ENCODE data around the gene SYCE3. TPM values are rescaled to one million over a fixed set of nuclear protein-coding genes. Genes with fewer than 3 reads are reported as not detected.

Gene SYCE3
- total RNA-seq, 2 experiments from 2014 or later, result 0.87 to 1.0 TPM

- CTCF ChIA-PET, result interaction anchor here (1.3 to 6.5 kb wide), 6 partner anchors 10 to 92 kb away, joined by 3 to 102 read pairs (median 10); partner anchors contain the start of genes LMF2, NCAPH2 and SYCE3
- Mint-ChIP-seq H3K4me1 (ENCODE audit: low read depth) (peaks cover 50% of the 10 kb centered on the region), H3K27me3 (no peaks in the 10 kb centered on the region), H3K9me3 (no peaks in the 10 kb centered on the region), H3K4me3 (peak overlapping the region; percentile 81), H3K27ac (peak overlapping the region; percentile 95), H3K36me3 (peaks cover 33% of the 10 kb centered on the region)
- no peak for DNase-seq
- POLR2A ChIA-PET, result interaction anchor here (1.1 to 6.7 kb wide), 5 partner anchors 10 to 92 kb away, joined by 4 to 139 read pairs (median 49); partner anchors contain the start of genes CHKB, KLHDC7B and SYCE3
- intact Hi-C loops (cut with micrococcal nuclease), result loop anchor here (5.0 kb wide), 1 partner anchor 337 kb away; no protein-coding TSS in a partner anchor
Measured at GRCh38 chr22:50528682-50529415, 33.9 kb downstream of the SYCE3 start.

GRCh38 chr22:50527921-50528681, 34.6 kb downstream of the SYCE3 start:
- peaks cover 49% of the 10 kb centered on the region for H3K4me1 Mint-ChIP-seq (ENCODE audit: low read depth)
- no peaks in the 10 kb centered on the region for H3K9me3 Mint-ChIP-seq
- ChIA-PET CTCF (interaction anchor here (1.3 to 6.5 kb wide), 5 partner anchors 11 to 92 kb away, joined by 4 to 102 read pairs (median 71); partner anchors contain the start of genes LMF2, NCAPH2 and SYCE3), POLR2A (interaction anchor here (1.1 to 6.7 kb wide), 5 partner anchors 10 to 93 kb away, joined by 4 to 139 read pairs (median 49); partner anchors contain the start of genes CHKB, KLHDC7B and SYCE3)
- peak overlapping the region; percentile 95 for H3K27ac Mint-ChIP-seq
- intact Hi-C loops (cut with micrococcal nuclease), result loop anchor here (5.0 kb wide), 1 partner anchor 336 kb away; no protein-coding TSS in a partner anchor
- no peaks in the 10 kb centered on the region for H3K27me3 Mint-ChIP-seq
- peaks cover 36% of the 10 kb centered on the region for H3K36me3 Mint-ChIP-seq
- H3K4me3 Mint-ChIP-seq, result peak overlapping the region; percentile 81
- no peak for DNase-seq

GRCh38 chr22:50526834-50527801, 35.6 kb downstream of the SYCE3 start:
- Mint-ChIP-seq H3K27ac (peak overlapping the region; percentile 95), H3K27me3 (no peaks in the 10 kb centered on the region), H3K9me3 (no peaks in the 10 kb centered on the region), H3K4me1 (ENCODE audit: low read depth) (peaks cover 42% of the 10 kb centered on the region), H3K4me3 (peak overlapping the region; percentile 81), H3K36me3 (peaks cover 39% of the 10 kb centered on the region)
- DNase-seq, result peak; percentile 76
- ChIA-PET POLR2A (interaction anchor here (3.9 to 6.7 kb wide), 4 partner anchors 11 to 94 kb away, joined by 49 to 139 read pairs (median 86); partner anchors contain the start of genes KLHDC7B, LMF2 and NCAPH2), CTCF (interaction anchor here (1.9 to 6.5 kb wide), 4 partner anchors 12 to 93 kb away, joined by 23 to 102 read pairs (median 80); partner anchors contain the start of gene SYCE3)
- intact Hi-C loops (cut with micrococcal nuclease), result loop anchor here (5.0 kb wide), 1 partner anchor 335 kb away; no protein-coding TSS in a partner anchor

GRCh38 chr22:50526108-50526833, 36.4 kb downstream of the SYCE3 start:
- peaks cover 42% of the 10 kb centered on the region for H3K4me1 Mint-ChIP-seq (ENCODE audit: low read depth)
- peaks cover 37% of the 10 kb centered on the region for H3K36me3 Mint-ChIP-seq
- H3K9me3 Mint-ChIP-seq, result no peaks in the 10 kb centered on the region
- POLR2A ChIA-PET, result interaction anchor here (0.6 to 6.7 kb wide), 20 partner anchors 9 to 282 kb away, joined by 3 to 139 read pairs (median 5); partner anchors contain the start of genes ARSA, CHKB, HDAC10 and KLHDC7B
- peak overlapping the region; percentile 95 for H3K27ac Mint-ChIP-seq
- peak overlapping the region; percentile 81 for H3K4me3 Mint-ChIP-seq
- intact Hi-C loops (cut with micrococcal nuclease), result loop anchor here (5.0 kb wide), 1 partner anchor 334 kb away; no protein-coding TSS in a partner anchor
- CTCF ChIA-PET, result interaction anchor here (0.8 to 6.5 kb wide), 37 partner anchors 9 to 596 kb away, joined by 3 to 102 read pairs (median 5); partner anchors contain the start of genes ARSA, CHKB, HDAC10 and KLHDC7B
- no peaks in the 10 kb centered on the region for H3K27me3 Mint-ChIP-seq
- peak; percentile 92 for DNase-seq

- Mint-ChIP-seq H3K4me1 (ENCODE audit: low read depth) (peaks cover 42% of the 10 kb centered on the region), H3K27me3 (no peaks in the 10 kb centered on the region), H3K9me3 (no peaks in the 10 kb centered on the region), H3K4me3 (peak overlapping the region; percentile 83), H3K27ac (peak overlapping the region; percentile 82), H3K36me3 (peaks cover 37% of the 10 kb centered on the region)
- CTCF ChIA-PET, result interaction anchor here (0.6 to 6.5 kb wide), 42 partner anchors 9 to 596 kb away, joined by 3 to 102 read pairs (median 5); partner anchors contain the start of genes ARSA, CHKB, HDAC10 and KLHDC7B
- no peak for DNase-seq
- POLR2A ChIA-PET, result interaction anchor here (0.6 to 6.7 kb wide), 24 partner anchors 8 to 339 kb away, joined by 3 to 139 read pairs (median 4); partner anchors contain the start of genes ARSA, CHKB, HDAC10 and KLHDC7B
- intact Hi-C loops (cut with micrococcal nuclease), result loop anchor here (1.0 to 5.0 kb wide), 5 partner anchors 13 to 333 kb away; partner anchors contain the start of genes NCAPH2 and SYCE3
Measured at GRCh38 chr22:50525858-50526107, 36.9 kb downstream of the SYCE3 start.

- ChIA-PET POLR2A (interaction anchor here (0.6 to 6.7 kb wide), 27 partner anchors 8 to 338 kb away, joined by 3 to 139 read pairs (median 4); partner anchors contain the start of genes ADM2, ARSA, CHKB and HDAC10), CTCF (interaction anchor here (0.6 to 6.5 kb wide), 43 partner anchors 8 to 595 kb away, joined by 3 to 102 read pairs (median 5); partner anchors contain the start of genes ARSA, CHKB, HDAC10 and KLHDC7B)
- peaks cover 42% of the 10 kb centered on the region for H3K4me1 Mint-ChIP-seq (ENCODE audit: low read depth)
- H3K4me3 Mint-ChIP-seq, result peak within 1 kb of the TSS; percentile 83
- peak; percentile 99 for DNase-seq
- H3K27me3 Mint-ChIP-seq, result no peaks in the 10 kb centered on the region
- peaks cover 37% of the 10 kb centered on the region for H3K36me3 Mint-ChIP-seq
- peak within 1 kb of the TSS; percentile 95 for H3K27ac Mint-ChIP-seq
- H3K9me3 Mint-ChIP-seq, result no peaks in the 10 kb centered on the region
- intact Hi-C loops (cut with micrococcal nuclease), result loop anchor here (1.0 to 5.0 kb wide), 5 partner anchors 14 to 333 kb away; partner anchors contain the start of genes NCAPH2 and SYCE3
Measured at GRCh38 chr22:50525104-50525857, 37.4 kb downstream of the SYCE3 start, which contains the start of gene SCO2. SCO2 (minus strand) TSS chr22:50525598; CDS start chr22:50524411, 1,187 bp downstream.

GRCh38 chr22:50524676-50525103, 38.0 kb downstream of the SYCE3 start:
- peak overlapping the region; percentile 79 for H3K27ac Mint-ChIP-seq
- no peak for DNase-seq
- H3K9me3 Mint-ChIP-seq, result no peaks in the 10 kb centered on the region
- intact Hi-C loops (cut with micrococcal nuclease), result loop anchor here (1.0 to 5.0 kb wide), 5 partner anchors 14 to 332 kb away; partner anchors contain the start of genes NCAPH2 and SYCE3
- peaks cover 42% of the 10 kb centered on the region for H3K4me1 Mint-ChIP-seq (ENCODE audit: low read depth)
- peaks cover 38% of the 10 kb centered on the region for H3K36me3 Mint-ChIP-seq
- CTCF ChIA-PET, result interaction anchor here (0.6 to 6.5 kb wide), 13 partner anchors 10 to 306 kb away, joined by 3 to 102 read pairs (median 17); partner anchors contain the start of genes CHKB, LMF2, NCAPH2 and SYCE3
- POLR2A ChIA-PET, result interaction anchor here (0.8 to 6.7 kb wide), 10 partner anchors 10 to 96 kb away, joined by 4 to 139 read pairs (median 20); partner anchors contain the start of genes ADM2, KLHDC7B, LMF2 and NCAPH2
- peak overlapping the region; percentile 83 for H3K4me3 Mint-ChIP-seq
- no peaks in the 10 kb centered on the region for H3K27me3 Mint-ChIP-seq

GRCh38 chr22:50523806-50524675, 38.7 kb downstream of the SYCE3 start:
- intact Hi-C loops (cut with micrococcal nuclease), result loop anchor here (2.0 kb wide), 1 partner anchor 15 kb away; no protein-coding TSS in a partner anchor
- ChIA-PET CTCF (interaction anchor here (0.6 to 6.5 kb wide), 10 partner anchors 15 to 96 kb away, joined by 3 to 102 read pairs (median 18); partner anchors contain the start of genes CHKB, LMF2, NCAPH2 and SYCE3), POLR2A (interaction anchor here (1.5 to 6.7 kb wide), 5 partner anchors 10 to 79 kb away, joined by 6 to 139 read pairs (median 71); partner anchors contain the start of genes KLHDC7B, LMF2 and NCAPH2)
- Mint-ChIP-seq H3K4me3 (peak overlapping the region; percentile 83), H3K27me3 (no peaks in the 10 kb centered on the region), H3K27ac (peak overlapping the region; percentile 79), H3K9me3 (no peaks in the 10 kb centered on the region), H3K36me3 (peaks cover 42% of the 10 kb centered on the region), H3K4me1 (ENCODE audit: low read depth) (peaks cover 38% of the 10 kb centered on the region)
- no peak for DNase-seq

Data from activated CD4-positive, alpha-beta memory T cell treated with anti-CD3 and anti-CD28 coated beads for 36 hours (primary cell).